Posterior vena cava (tissue), 2 donors: ENCODE measurements around the gene NMU. TPM values are rescaled to one million over a fixed set of nuclear protein-coding genes. Genes with fewer than 3 reads are reported as not detected.
"Not testable (repeated sequence)": the region's sequence is repeated elsewhere in the genome, so short reads cannot be mapped to it uniquely, and the experiment has no call there.

Experiments
- DNase-seq: peaks from one replicate; pipeline ENCODE4 v3.0.0-alpha.2; 2020; ENCODE audit warnings: low spot score
- intact Hi-C, 2 donors: fragments of 100-400 bp; cut with DNase I; formaldehyde crosslinking; loops; one replicate each; pipeline versions ENCODE4 v1.14.1 to v1.14.2; 2022 to 2023
- total RNA-seq, 2 donors: library from RNA; stranded (reverse); fragmentation: NEBNext Ultra II Directional; extraction: Animal tissue kit (Norgen Biotek cat#: 25700); gene quantifications; one replicate each; pipeline ENCODE4 v1.2.1, GENCODE V29; 2021
- donor health status: DM: yes; HTN: yes; CAD: no.
- donor health status: DM: yes; HTN: yes; CAD: no.

NMU gene
- total RNA-seq, 2 donors from 2014 or later = not detected

DNA sequence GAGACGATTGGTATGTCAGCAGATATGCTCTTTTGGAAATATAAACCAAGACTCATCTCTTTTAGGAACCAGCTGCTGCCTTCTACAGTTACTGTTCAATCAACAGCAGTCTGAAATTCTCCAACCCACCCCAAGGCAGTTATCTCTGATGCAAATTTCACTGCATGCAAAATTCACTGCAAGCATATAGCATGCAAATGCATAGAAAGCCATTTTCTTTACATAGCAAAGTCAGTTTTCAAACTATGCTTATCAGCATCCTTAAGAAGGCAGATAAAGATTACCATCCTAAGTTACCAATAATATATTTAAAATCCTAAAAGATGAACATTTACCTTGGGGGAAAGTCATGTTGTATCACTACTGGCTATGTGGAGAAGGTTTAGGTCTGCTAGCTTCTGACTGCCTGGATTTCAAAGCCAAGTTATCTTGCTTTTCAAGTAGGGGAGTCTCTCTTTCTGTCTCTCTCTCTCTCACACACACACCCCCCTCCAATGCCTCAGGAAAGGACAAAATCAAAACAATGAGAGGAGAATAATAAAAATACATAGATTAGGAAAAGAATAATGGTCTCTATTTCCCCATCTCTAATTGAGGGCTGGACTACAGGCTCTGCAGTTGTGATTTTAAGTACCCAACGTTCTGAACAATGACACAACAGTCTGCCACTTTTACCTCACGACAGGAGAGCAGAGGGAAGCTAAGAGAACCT is 1.5 kb downstream of the NMU start:
- no peak for DNase-seq
- intact Hi-C loops = no loop called here

- intact Hi-C loops = no loop called here
- no peak for DNase-seq
Observed at GRCh38 chr4:55633903-55634302, 2.2 kb downstream of the NMU start.

- no peak for DNase-seq
- intact Hi-C loops = no loop called here
Observed at GRCh38 chr4:55625835-55626234, 10.3 kb downstream of the NMU start.

DNA sequence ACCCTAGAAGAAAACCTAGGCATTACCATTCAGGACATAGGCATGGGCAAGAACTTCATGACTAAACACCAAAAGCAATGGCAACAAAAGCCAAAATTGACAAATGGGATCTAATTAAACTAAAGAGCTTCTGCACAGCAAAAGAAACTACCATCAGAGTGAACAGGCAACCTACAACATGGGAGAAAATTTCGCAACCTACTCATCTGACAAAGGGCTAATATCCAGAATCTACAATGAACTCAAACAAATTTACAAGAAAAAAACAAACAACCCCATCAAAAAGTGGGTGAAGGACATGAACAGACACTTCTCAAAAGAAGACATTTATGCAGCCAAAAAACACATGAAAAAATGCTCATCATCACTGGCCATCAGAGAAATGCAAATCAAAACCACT is 12.0 kb downstream of the NMU start:
- intact Hi-C loops = not testable (repeated sequence)

GRCh38 chr4:55618546-55619143 is 17.5 kb downstream of the NMU start:
- intact Hi-C loops = no loop called here

More for the DNA sequence above, 12.0 kb downstream of the NMU start:
- DNase-seq = not testable (repeated sequence)

DNA sequence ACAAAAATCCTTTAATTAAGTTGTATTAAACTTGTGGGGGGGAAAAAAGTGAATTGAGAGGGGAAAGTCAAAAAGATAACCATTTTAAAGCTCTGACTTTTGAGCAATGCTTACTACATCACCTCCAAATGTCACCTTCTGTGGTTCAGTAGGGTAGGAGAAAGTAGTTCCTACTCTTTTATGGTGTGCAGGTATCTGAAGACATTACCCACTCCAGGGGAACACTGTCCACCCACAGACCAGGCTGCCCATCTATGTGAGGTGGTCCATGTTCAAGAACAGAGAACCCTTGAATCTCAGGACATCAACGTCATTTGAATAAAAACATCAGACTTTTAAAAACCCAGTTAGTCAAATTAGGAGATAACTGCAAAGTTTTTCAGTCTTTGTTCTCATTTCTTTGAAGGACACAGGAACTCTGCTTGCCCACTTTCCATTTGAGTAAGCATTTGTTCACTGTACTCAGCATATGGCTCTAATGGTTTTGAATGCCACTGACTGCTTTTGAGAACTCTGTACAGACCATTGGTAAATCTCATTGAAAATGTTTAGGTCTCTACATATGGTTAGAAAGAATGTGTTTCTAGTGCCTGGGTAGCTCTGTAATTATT is 18.4 kb downstream of the NMU start:
- no peak for DNase-seq
- intact Hi-C loops = no loop called here

More at GRCh38 chr4:55618546-55619143, 17.5 kb downstream of the NMU start:
- DNase-seq = no peak

GRCh38 chr4:55615008-55615407 is 21.1 kb downstream of the NMU start:
- DNase-seq = no peak

DNA sequence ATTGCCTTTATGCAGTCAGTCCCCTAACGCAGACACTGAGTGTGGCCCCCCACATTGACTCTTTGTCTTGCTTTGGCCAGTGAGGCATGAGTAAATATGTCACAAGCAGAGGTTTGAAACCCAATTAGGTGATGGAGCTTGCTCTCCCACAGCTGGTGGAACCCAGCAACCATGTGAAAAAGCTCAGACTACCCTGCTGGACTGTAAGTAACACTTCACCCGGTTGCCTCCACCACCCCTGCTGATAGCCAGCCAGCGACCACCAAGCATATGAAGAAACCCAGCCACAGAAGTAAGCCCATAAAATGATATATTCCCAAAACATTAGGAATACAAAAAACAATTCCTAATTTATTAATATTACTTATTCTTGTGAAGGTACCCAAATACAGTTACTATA is 22.5 kb downstream of the NMU start:
- DNase-seq = no peak
- intact Hi-C loops = no loop called here

More at GRCh38 chr4:55615008-55615407, 21.1 kb downstream of the NMU start:
- intact Hi-C loops = no loop called here

- no peak for DNase-seq
- intact Hi-C loops = no loop called here
Observed at GRCh38 chr4:55612341-55612740, 23.8 kb downstream of the NMU start.

DNA sequence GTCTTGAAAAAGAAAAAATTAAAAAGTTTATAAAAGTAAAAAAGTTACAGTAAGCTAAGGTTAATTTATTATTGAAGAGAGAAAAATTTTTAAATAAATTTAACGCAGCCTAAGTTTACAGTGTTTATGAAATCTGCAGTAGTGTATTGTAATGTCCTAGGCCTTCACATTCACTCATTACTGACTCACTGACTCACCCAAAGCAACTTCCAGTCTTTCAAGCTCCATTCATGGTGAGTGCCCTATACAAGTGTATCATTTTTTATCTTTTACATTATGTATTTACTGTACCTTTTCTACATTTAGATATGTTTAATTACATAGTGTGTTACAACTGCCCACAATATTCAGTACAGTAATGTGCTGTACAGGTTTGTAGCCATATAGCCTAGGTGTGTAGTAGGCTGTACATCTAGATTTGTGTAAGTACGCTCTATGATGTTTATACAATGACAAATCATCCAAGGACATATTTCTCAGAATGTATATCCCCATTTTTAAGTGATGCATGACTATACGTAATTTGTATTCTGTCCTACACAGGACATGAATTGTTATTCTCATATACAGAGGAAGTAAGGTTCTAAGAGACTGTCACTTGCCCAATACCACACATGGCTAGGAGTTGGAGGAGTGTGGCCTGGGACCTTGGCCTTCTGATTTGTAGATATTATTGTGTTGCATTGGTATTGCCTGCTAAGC is 24.6 kb downstream of the NMU start:
- intact Hi-C loops = no loop called here
- no peak for DNase-seq

DNA sequence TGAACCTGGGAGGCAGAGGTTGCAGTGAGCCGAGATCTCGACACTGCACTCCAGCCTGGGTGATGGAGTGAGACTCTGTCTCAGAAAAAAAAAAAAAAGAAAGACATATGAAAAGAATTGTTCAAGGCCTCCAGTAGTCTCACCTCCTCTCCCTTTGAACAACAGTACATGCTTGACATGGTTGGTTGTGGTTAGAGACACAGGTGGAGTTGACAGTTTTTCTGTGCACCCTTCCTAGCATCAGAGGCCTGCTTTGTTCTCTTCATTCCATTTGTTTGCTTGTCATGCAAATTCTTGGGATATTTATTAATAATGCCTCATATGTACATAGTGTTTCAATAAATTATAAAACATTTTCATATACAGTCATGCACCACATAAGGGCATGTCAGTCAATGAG is 25.7 kb downstream of the NMU start:
- intact Hi-C loops = no loop called here
- DNase-seq = no peak

DNA sequence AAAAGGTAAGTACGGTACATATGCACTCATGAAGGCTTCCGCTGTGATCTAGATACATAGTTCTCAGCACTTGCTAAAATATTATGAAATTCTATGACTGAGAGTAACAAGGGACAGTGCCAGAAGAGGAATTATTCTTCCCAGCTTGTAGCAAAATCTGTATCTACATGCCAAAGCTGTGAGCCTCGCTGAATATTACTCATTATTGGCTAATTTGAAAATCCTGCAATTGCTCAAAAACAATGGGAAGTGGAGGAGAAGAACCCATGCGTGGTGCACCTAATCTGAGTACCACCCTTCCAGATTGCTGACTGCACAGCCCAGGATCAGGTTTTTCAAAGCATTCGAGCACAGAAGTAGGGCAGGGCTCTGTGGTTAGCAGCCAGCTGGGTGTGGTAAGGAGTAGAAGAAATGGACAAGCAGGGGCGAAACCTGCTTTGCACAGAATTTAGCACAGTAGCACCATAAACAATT is 26.7 kb downstream of the NMU start:
- DNase-seq = no peak
- intact Hi-C loops = no loop called here

DNA sequence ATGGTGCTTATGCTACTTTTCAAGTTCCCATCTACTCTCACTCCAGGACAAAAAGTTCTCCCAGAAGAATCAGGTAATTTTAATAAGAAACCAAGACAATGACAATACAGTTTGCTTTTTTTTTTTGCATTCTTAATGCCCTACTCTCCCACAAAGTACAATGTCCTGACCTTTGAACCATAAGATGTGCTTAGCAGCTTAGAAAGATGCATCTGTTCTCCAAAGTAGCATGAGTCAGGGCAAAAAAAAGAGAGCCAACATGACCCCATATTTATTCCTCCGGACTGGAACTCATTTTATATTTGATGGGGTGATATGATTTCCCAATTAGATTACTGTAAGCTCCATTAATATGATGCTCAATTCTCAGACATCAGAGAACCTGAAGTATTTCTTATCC is 27.5 kb downstream of the NMU start:
- DNase-seq = no peak
- intact Hi-C loops = no loop called here

- DNase-seq = no peak
- intact Hi-C loops = no loop called here
Observed at GRCh38 chr4:55604996-55605395, 31.1 kb downstream of the NMU start.

DNA sequence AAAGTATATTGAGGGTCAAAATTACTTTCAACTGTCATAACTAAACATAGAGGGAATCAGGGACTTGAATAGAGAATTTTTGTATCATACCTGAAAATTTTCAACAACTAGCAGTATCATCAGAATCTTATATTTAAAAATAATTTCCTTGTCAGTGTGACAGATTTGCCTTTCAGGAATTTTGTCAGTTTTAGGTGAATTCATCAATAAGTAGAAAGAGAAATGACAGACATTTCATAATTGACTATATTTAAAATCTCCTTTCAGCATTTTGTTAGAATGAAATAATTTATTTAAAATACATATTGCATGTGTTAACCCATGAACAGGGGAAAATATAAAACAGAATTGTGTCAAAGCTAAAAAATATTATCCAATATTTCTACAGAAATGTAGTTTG is 35.5 kb downstream of the NMU start:
- intact Hi-C loops = no loop called here
- DNase-seq = no peak

DNA sequence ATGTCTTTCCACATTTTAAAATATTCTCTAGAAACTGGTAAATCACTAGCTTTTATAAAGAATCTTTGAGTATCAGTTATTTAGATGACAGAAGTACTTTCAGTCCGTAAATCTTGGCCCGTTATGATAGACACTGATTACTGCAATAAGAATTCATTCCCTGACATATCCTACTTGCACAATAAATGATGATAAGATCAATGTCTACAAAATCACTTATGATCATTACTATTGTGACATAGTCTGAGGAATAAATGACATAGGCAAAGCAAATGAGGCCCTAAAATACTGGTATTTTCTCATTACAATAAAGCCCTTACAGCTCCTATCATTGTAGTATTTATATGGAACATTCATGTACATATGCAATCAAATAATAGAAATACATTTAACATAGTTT is 37.5 kb downstream of the NMU start:
- intact Hi-C loops = no loop called here
- DNase-seq = no peak

DNA sequence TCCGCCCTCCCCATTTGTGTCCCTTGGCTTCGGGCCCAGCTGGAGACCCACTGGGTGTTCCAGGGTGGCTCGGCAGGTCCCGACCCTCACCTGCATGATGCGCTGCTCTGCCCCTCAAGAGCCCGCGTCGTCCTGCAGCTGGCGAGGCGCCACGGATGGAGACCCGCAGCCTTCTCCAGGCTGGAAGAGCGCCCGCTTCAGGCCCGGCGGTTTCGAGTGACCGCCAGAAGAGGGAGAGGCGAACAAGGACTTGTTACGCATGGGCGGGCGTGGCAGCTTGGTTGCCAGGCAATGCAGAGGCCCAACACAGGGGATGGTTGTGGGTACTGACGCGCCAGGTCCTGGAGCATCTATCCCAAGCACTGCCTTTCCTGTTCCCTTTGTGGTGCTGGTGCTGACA is 44.1 kb downstream of the NMU start, which contains the start of gene PDCL2:
TSS of gene PDCL2 (minus strand) at position 232 of the 400 bp plus-strand sequence. CDS start at position 96, 136 bp downstream.
- intact Hi-C loops = no loop called here
- DNase-seq = no peak

GRCh38 chr4:55588160-55588559 is 47.9 kb downstream of the NMU start:
- no peak for DNase-seq
- intact Hi-C loops = no loop called here

DNA sequence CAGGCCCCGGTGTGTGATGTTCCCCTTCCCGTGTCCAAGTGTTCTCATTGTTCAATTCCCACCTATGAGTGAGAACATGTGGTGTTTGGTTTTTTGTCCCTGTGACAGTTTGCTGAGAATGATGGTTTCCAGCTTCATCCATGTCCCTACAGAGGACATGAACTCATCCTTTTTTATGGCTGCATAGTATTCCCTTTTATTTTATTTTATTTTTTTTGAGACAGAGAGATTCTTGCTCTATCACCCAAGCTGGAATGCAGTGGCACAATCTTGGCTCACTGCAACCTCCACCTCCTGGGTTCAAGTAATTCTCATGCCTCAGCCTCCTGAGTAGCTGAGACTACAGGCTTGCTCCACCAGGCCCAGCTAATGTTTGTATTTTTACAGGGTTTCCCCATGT is 53.3 kb downstream of the NMU start:
- intact Hi-C loops, DNase-seq: not testable (repeated sequence)
